Subcutaneous adipose tissue (tissue), 4 donors: ENCODE data around the gene PRR32. TPM values are rescaled to one million over a fixed set of nuclear protein-coding genes. Genes with fewer than 3 reads are reported as not detected.

ENCODE experiments used
- total RNA-seq, 4 donors: library from RNA; depleted of rRNA; stranded (reverse); fragments of >200 nt; gene quantifications; one replicate each; pipeline ENCODE4 v1.1.0, GENCODE V29; 2016
- TF ChIP-seq, protein P1 (sequence below): fragments of 450-650 bp; IDR thresholded peaks from one replicate; pipeline ENCODE4 v1.5.1; 2016; ENCODE audit warnings: low read depth, mild to moderate bottlenecking, control low read depth, antibody characterized with exemption, moderate library complexity

The PRR32 gene, protein sequence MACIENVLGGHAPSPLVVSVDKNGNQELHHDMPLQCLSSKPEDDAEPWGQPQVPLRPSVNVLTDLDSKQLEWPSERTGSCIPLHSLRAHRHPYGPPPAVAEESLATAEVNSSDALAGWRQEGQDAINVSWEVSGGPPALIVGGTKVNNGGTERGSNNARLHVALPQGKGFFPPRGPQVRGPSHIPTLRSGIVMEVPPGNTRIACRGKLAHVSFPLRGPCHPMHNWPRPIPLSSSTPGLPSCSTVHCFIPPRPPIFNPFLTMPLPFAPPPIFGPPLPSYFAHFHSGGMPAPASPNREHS
- total RNA-seq = not detected

DNA sequence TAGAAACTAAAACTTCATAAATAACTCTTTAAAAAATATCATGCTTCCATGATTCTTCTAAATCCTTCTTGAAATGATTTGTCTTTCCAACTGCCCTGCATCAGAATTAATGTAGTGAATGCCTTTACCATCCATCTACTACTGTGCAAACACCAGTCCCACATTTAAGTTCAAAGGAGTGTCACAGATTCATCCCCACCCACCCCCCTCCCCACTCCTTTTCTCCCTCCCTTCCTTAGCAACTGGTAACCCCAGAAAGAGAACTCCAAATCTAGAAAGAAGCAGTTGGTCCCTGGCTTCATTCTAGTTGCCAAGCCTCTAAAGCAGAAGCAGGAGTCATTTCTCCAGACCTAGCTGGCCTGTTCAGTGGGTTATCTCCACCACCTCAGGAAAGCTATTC, at the start of gene PRR32:
TSS of gene PRR32 (plus strand) at position 301 of the 400 bp plus-strand sequence. CDS start 115 bp downstream, outside the sequence.
- TF ChIP-seq, protein P1, sequence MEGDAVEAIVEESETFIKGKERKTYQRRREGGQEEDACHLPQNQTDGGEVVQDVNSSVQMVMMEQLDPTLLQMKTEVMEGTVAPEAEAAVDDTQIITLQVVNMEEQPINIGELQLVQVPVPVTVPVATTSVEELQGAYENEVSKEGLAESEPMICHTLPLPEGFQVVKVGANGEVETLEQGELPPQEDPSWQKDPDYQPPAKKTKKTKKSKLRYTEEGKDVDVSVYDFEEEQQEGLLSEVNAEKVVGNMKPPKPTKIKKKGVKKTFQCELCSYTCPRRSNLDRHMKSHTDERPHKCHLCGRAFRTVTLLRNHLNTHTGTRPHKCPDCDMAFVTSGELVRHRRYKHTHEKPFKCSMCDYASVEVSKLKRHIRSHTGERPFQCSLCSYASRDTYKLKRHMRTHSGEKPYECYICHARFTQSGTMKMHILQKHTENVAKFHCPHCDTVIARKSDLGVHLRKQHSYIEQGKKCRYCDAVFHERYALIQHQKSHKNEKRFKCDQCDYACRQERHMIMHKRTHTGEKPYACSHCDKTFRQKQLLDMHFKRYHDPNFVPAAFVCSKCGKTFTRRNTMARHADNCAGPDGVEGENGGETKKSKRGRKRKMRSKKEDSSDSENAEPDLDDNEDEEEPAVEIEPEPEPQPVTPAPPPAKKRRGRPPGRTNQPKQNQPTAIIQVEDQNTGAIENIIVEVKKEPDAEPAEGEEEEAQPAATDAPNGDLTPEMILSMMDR = no peak

DNA sequence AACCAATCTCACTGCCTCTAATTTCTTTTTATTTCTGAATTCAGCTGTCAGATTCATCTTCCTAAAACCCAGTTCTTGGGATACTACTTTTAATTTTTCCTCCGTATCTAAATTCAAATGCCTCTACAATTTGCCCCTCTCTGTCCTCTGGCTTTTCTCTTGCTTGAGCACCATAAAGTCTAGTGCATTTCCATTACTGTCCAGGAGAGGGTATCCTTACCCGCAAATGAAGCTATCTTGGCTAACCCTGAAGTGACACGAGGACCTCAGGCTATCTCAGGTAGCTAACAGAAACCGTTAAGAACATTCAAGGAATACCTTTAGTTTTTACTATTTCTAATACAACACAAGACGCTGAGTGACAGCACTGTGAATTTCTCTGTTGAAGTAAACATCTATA, 49.4 kb upstream of the PRR32 start:
- TF ChIP-seq, protein P1 = no peak

DNA sequence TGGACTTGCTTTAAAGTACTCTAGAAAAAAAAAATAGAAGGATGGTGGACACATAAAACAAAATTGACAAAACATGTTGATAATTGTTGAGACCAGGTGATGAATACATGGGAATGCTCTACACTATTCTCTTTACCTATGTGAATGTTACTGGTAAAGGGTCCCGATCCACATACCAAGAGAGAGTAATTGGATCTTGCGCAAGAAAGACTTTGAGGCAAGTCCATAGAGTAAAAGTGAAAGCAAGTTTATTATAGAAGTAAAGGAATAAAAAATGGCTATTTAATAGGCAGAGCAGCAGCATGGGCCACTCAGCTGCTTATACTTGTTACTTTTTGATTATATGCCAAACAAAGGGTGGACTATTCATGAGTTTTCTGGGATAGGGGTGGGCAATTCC, 34.0 kb upstream of the PRR32 start:
- TF ChIP-seq, protein P1 = no peak

DNA sequence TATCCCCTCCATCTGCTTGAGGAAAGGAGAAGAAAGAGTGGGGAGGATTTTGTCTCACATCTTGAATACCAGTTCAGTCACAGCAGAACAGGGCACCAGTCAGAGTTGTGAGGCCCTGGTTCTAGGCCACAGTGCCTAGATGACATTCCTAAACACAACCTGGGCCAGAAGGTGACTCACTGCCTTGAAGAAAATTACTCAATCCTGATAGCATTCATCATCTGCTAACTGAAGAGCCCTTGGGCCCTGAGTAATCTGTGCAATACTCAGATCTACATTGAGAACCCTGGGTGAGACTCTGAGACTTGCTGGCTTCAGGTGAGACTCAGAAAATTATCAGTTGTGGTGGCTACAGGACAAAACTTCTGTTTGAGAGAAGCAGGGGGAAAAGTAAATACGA, 20.5 kb upstream of the PRR32 start:
- TF ChIP-seq, protein P1 = no peak

DNA sequence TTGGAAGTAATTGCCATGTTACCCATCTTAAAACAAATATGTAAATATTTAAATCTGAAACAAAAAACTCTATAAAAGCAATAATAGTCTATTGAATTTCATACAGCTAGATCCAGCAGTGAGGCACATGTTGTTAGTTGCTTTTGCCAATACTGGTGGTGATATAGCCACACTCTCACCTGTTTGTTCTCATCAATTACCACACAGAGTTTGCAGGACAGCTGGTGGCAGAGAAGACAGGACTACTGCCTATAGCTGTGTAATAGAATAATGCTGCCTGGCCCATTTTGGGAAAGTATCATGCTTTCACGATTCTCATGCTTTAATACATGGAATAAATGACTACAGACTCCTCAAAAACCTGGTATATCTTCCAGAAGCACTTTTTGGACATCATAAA, 3.7 kb upstream of the PRR32 start:
- TF ChIP-seq, protein P1 = no peak

DNA sequence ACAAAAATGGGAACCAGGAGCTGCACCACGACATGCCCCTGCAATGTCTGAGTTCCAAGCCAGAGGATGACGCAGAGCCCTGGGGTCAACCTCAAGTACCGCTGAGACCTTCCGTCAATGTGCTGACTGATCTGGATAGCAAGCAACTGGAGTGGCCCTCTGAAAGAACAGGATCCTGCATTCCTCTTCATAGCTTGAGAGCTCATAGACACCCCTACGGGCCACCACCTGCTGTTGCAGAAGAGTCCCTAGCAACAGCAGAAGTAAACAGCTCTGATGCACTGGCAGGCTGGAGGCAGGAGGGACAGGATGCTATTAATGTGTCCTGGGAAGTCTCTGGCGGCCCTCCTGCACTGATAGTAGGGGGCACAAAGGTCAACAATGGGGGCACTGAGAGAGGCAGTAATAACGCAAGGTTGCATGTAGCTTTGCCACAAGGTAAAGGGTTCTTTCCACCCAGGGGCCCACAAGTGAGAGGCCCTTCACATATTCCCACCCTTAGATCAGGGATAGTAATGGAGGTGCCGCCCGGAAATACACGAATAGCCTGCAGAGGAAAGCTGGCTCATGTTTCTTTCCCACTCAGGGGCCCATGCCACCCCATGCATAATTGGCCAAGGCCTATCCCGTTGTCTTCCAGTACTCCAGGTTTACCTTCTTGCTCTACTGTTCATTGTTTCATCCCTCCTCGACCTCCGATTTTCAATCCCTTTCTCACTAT, 1.3 kb downstream of the PRR32 start:
- TF ChIP-seq, protein P1 = no peak

DNA sequence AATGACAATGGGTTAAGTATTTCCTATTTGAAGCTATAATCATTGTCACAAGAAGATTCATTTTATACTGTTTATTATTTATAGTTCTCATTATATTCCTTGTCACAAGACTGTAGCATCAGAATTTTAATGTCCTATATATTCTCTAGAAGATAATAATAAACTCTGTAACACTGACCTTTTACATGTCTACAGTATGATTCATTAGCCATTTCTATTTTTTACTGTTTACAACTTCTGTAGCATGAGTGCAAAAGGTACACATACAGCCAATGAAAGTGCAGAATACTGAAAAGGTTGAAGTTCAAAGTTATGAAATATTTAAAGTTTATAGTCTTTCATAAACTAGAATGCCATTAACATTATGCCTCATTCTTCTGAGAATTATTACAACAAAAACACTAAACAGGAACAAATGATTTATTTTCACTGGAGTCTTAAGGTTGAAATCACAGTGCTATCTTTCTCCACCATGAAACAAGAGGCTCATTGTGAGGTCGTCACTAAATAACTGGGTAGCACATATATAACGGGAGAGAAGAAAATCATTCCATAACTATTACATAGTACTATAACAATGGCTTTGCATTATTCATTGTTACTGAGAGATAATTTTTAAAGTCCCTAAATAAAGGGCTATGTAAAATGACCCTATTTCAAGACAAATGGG, 4.9 kb downstream of the PRR32 start:
- TF ChIP-seq, protein P1 = no peak
